GM18870 (cell line): Measurements from ENCODE around the gene PRKN.

Experiments
- ATAC-seq: cut with Tn5 transposase; IDR thresholded peaks from one replicate; pipeline ENCODE4 v1.9.1; 2021; ENCODE audit warnings: moderate library complexity; ENCODE audit not compliant: unreplicated experiment

Gene PRKN

GRCh38 chr6:161696801-161697200 lies 1030.8 kb downstream of the PRKN start:
- ATAC-seq, result no peak

GRCh38 chr6:161694995-161695394 lies 1032.6 kb downstream of the PRKN start:
- ATAC-seq, result peak; percentile 68

- no peak for ATAC-seq
These were observed 1040.9 kb downstream of the PRKN start for GRCh38 chr6:161686655-161687054.

GRCh38 chr6:161684731-161685475 lies 1042.7 kb downstream of the PRKN start:
- no peak for ATAC-seq

GRCh38 chr6:161683400-161683799 lies 1044.2 kb downstream of the PRKN start:
- no peak for ATAC-seq

GRCh38 chr6:161682982-161683381 lies 1044.6 kb downstream of the PRKN start:
- ATAC-seq, result no peak

- ATAC-seq, result no peak
These were observed 1047.5 kb downstream of the PRKN start for GRCh38 chr6:161679980-161680538.

GRCh38 chr6:161677188-161677587 lies 1050.4 kb downstream of the PRKN start:
- ATAC-seq, result no peak

GRCh38 chr6:161676586-161676985 lies 1051.0 kb downstream of the PRKN start:
- peak; percentile 85 for ATAC-seq

GRCh38 chr6:161674930-161675682 lies 1052.5 kb downstream of the PRKN start:
- no peak for ATAC-seq

GRCh38 chr6:161673026-161673425 lies 1054.5 kb downstream of the PRKN start:
- ATAC-seq, result no peak

- no peak for ATAC-seq
These were observed 1056.4 kb downstream of the PRKN start for GRCh38 chr6:161671117-161671516.

- ATAC-seq, result no peak
These were observed 1058.9 kb downstream of the PRKN start for GRCh38 chr6:161668665-161669064.

GRCh38 chr6:161667957-161668356 lies 1059.6 kb downstream of the PRKN start:
- no peak for ATAC-seq

- ATAC-seq, result no peak
These were observed 1063.9 kb downstream of the PRKN start for GRCh38 chr6:161663682-161664081.

GRCh38 chr6:161660666-161661571 lies 1066.6 kb downstream of the PRKN start:
- no peak for ATAC-seq

GRCh38 chr6:161658211-161658610 lies 1069.4 kb downstream of the PRKN start:
- ATAC-seq, result no peak

- ATAC-seq, result no peak
These were observed 1073.4 kb downstream of the PRKN start for GRCh38 chr6:161654209-161654608.

GRCh38 chr6:161651949-161652348 lies 1075.6 kb downstream of the PRKN start:
- ATAC-seq, result no peak

GRCh38 chr6:161649841-161650240 lies 1077.7 kb downstream of the PRKN start:
- no peak for ATAC-seq

- ATAC-seq, result no peak
These were observed 1078.5 kb downstream of the PRKN start for GRCh38 chr6:161649068-161649467.
